ENCODE data around the gene AANAT.
A peak's percentile ranks its signal among the peaks of the same experiment; 100 is the strongest.

AANAT gene

DNA sequence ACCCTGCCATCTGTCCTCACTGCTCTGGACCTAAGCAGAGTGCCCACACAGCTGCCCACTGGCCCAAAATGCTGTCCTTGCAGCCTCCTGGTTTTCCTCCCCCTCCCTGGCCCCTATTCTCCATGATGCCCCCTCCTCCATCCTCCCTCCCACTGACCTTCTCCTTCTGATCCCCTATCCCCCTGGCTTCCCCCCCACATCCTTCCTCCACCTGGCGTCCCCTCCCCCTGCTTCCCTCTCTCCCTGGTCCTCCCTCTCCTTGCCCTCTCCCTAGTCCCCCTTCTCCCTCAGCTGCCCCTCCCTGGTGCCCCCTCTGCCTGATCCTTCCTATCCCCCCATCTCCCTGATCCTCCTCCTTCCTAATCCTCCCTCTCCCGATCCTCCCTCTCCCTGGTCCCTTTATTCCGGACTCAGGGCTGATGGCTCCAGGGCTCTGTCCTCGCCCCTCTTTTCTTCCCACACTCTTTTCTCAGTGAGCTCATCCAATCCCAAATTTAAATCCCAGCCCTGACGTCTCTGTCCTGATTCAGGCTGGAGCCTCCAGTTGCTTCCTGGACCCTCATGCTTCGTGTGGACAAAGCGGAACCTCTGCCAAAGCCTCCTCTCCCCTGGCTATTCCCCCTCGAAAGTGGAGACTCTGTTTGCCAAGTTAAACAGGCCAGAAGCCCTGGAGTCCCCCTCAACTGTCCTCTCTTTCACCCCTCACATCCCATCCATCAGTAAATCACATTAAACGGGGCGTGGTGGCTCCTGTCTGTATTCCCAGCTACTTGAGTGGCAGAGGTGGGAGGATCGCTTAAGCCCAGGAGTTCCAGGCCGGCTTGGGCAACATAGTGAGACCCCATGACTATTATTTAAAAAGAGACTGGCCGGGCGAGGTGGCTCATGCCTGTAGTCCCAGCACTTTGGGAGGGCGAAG lies 51.9 kb downstream of the AANAT start:
- peak overlapping the region; percentile 58 for H3K27ac Mint-ChIP-seq
- no peaks in the 10 kb centered on the region for H3K36me3 Mint-ChIP-seq (ENCODE audit: low read depth)
- H3K9me3 Mint-ChIP-seq, result no peaks in the 10 kb centered on the region
- H3K27me3 Mint-ChIP-seq (ENCODE audit: low read depth, poor library complexity), result peaks cover 18% of the 10 kb centered on the region
- H3K4me1 Mint-ChIP-seq, result peaks cover 59% of the 10 kb centered on the region
- no peak for DNase-seq
- TF ChIP-seq, protein P1, sequence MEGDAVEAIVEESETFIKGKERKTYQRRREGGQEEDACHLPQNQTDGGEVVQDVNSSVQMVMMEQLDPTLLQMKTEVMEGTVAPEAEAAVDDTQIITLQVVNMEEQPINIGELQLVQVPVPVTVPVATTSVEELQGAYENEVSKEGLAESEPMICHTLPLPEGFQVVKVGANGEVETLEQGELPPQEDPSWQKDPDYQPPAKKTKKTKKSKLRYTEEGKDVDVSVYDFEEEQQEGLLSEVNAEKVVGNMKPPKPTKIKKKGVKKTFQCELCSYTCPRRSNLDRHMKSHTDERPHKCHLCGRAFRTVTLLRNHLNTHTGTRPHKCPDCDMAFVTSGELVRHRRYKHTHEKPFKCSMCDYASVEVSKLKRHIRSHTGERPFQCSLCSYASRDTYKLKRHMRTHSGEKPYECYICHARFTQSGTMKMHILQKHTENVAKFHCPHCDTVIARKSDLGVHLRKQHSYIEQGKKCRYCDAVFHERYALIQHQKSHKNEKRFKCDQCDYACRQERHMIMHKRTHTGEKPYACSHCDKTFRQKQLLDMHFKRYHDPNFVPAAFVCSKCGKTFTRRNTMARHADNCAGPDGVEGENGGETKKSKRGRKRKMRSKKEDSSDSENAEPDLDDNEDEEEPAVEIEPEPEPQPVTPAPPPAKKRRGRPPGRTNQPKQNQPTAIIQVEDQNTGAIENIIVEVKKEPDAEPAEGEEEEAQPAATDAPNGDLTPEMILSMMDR (IDR thresholded peaks at IDR 0.05), result no peak
- H3K4me3 Mint-ChIP-seq, result no peak overlapping the region

Measured in nephron progenitor cell (in vitro differentiated cells).